GM12891 (cell line): ENCODE results near the gene HOXA9.

Source experiments
- PAX5 ChIP-seq: IDR thresholded peaks from 2 replicates; pipeline ENCODE4 v1.6.1; 2011; ENCODE audit warnings: low read length, moderate library complexity, mild to moderate bottlenecking; ENCODE audit not compliant: insufficient read depth, severe bottlenecking
- POLR2A ChIP-seq: IDR thresholded peaks from 2 replicates; pipeline ENCODE4 v1.6.1; 2011; ENCODE audit warnings: low read depth, low read length, control low read depth
- POLR2AphosphoS5 ChIP-seq: IDR thresholded peaks from 2 replicates; pipeline ENCODE4 v1.6.1; 2011; ENCODE audit warnings: low read depth, low read length, control low read depth
- POU2F2 ChIP-seq: IDR thresholded peaks from 2 replicates; pipeline ENCODE4 v1.6.1; 2011; ENCODE audit warnings: low read depth, mild to moderate bottlenecking, control low read depth, low read length, moderate library complexity
- SPI1 ChIP-seq: IDR thresholded peaks from 2 replicates; pipeline ENCODE4 v1.6.1; 2011; ENCODE audit warnings: low read depth, low read length, control low read depth
- TAF1 ChIP-seq: IDR thresholded peaks from 2 replicates; pipeline ENCODE4 v1.6.1; 2011; ENCODE audit warnings: low read depth, low read length, control low read depth

DNA sequence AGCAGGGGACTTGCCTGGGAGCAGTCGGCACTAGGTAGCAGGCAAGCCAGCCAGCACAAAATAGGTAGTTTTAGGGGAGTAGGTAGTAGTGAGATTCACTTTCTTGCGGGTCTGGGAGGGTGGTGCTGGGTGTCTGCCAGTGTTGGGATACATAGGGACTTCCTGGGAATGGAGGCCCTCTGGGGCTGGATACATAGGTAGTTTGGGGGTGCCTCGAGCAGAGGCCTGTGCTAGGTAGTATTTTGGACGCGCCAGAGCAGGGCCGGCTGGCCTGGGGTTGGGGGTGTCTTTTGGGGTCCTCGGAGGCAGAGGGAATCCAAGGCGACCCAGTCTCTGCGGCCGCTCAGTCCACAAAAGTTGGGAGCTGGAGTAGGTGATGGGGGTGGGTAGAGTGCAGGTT is 11.0 kb downstream of the HOXA9 start:
- TF ChIP-seq TAF1 (no peak), POLR2A (no peak), POLR2AphosphoS5 (no peak), POU2F2 (no peak), PAX5 (no peak), SPI1 (no peak)
